ENCODE data around the gene ADAM19.
"Not testable (repeated sequence)": the region's sequence is repeated elsewhere in the genome, so short reads cannot be mapped to it uniquely, and the experiment has no call there.

Gene ADAM19

DNA sequence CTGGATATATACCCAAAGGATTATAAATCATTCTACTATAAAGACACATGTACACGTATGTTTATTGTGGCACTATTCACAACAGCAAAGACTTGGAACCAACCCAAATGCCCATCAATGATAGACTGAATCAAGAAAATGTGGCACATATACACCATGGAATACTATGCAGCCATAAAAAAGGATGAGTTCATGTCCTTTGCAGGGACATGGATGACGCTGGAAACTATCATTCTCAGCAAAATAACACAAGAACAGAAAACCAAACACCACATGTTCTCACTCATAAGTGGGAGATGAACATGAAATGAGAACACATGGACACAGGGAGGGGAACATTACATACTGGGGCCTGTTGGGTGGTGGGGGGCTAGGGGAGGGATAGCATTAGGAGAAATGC, 92.9 kb downstream of the ADAM19 start:
- not testable (repeated sequence) for DNase-seq (ENCODE audit: low spot score)

DNA sequence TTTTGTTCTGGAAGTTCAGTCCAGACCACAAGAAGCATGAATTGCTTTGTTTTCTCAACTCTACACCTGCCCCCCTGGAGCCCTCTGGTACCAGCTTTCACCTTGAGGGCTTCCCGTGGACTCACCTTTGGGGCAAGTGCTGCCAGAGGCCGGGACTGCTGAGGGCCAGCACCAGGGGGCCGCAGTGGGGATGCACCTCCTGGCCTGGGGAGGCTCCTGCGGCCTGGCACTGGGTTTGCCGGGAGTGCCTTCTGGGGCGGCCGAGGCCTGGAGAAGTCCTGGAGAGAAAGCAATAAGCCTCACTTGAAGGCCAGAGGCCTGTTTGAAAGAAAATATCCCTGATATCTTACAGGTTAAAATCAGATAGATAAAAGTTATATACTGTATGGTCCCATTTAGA, 93.9 kb downstream of the ADAM19 start:
- no peak for DNase-seq (ENCODE audit: low spot score)

GRCh38 chr5:157481265-157481664, 94.3 kb downstream of the ADAM19 start:
- no peak for DNase-seq (ENCODE audit: low spot score)

- no peak for DNase-seq (ENCODE audit: low spot score)
Measured at GRCh38 chr5:157479612-157480510, 95.7 kb downstream of the ADAM19 start.

DNA sequence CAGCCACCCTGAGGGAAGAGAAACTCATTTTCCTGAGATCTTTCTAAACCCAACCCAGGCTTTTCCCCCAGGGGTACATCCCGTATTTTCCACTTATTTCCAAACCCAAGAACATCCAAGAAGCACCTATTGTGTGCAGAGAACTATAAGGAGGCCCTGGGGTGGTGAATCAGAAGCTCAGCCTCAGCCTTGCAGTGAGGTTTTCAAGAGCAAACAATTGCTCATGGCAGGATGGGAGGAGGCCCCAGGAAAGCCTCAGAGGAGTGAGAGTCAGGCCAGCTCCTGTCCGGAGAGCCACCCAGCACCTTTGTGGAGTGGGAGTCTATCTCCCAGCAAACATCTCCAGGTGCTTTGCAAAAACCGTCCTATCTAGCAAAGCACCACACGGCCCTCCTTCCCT, 96.4 kb downstream of the ADAM19 start:
- no peak for DNase-seq (ENCODE audit: low spot score)

- no peak for DNase-seq (ENCODE audit: low spot score)
Measured at GRCh38 chr5:157478726-157479125, 96.8 kb downstream of the ADAM19 start.

- no peak for DNase-seq (ENCODE audit: low spot score)
Measured at GRCh38 chr5:157477814-157478494, 97.6 kb downstream of the ADAM19 start.

DNA sequence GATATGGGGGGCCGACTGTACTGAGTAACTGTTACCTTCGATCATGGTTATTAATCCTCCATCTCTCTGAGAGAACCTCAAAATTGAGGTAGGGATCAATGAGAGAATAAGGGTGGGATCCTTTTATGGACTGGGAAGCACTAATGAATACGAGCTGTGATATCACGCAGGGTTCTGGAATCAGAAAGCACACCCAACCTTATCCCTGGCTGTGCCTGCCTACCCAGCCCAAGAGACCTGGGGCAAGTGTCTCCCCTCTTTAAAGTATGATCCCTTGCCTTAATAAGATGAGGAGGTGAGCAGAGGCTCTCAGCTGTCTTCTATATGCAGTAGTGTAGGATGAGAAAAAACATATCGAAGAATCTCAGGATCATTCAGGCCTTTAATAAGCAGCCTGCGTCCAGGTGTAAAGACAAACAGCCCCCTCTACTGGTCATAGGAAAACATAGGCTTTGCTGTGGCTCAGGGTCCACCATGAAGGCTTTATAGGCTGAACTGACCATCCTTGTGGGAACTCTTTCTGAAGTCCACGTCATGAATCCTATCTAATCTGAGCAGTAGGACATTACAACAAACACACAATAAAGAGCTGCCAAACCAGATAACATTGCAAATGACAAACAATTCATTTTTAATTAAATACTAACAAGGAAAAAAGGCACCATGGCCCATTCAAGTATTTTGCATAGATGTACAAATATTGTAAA, 98.7 kb downstream of the ADAM19 start:
- no peak for DNase-seq (ENCODE audit: low spot score)

DNA sequence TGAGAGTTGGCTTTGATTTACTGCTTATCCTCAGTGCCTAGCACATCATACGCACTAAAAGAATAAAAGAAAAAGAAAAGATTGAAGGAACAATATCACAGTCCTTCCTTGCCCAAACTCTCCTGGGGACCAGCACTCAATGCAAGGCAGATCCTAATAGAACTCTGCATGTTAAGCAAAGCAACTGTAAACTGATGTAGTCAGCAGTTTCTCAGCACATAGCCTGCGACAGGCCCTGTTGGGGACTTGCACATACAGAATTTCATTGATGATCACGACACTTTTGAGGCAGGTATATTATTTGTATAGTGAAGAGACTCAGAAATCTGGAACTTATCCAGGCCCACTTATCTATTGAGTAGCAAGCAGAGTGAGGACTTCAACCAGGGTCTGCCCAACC, 100.1 kb downstream of the ADAM19 start:
- DNase-seq (ENCODE audit: low spot score): no peak

DNA sequence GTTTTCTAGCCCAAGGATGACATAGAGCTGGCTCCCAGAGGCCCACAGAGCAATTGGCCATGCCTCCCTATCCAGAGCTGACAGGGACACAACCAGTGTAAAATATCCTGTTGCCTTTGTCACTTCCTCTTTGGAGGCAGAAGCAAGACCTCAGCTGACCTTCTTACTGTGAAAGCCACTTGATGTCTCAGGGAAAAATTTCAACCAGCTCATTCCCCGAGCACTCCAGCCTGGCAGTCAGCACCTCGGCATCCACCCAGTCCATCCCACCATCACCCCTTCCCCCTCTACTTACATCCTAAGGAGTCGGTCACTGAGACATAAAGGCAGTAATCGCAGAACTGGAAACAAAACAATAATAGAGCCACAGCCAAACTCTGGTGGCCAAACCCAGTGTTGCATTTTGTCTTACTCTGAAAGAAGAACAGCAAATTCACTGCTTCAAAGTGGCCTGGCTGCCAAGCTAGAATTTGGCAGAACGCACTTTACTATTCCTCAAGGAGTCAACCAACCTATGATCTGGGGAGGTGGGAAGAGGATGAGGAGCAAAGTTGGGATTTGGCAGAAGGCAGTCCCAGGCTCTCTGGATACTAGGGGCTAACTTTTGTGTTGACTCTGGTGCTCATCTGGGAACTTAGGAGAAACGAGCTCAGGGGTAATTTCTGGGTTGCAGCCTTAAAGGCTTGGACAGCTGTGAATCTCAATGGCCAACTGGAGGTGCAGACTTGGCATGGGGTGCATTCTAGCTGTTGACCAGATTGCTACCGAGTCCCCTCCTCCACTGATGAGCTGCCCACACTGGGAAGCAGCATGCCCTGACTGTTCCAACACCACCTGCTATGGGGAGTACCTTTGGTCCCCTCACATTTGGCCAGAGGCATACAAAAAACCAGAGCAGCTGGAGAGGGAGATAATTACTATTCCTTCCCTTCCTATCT, 101.9 kb downstream of the ADAM19 start:
- no peak for DNase-seq (ENCODE audit: low spot score)

DNA sequence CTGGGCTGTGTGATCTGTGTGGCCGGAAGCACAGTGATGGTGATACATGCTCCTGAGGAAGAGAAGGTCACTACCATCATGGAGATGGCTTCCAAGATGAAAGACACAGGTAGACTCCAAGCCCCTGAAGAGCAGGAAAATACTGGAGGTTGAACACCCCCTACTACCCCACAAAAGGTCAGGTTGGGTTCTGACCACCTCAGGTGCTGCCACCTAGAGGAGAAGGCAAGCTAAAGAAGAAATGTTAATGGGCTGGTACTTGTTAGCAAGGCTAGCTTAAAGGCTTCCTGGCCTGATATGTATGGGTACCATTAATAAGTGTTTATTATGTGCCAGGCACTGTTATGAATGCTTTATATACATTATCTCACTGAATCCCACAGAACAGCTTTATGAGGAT, 103.9 kb downstream of the ADAM19 start:
- no peak for DNase-seq (ENCODE audit: low spot score)

DNA sequence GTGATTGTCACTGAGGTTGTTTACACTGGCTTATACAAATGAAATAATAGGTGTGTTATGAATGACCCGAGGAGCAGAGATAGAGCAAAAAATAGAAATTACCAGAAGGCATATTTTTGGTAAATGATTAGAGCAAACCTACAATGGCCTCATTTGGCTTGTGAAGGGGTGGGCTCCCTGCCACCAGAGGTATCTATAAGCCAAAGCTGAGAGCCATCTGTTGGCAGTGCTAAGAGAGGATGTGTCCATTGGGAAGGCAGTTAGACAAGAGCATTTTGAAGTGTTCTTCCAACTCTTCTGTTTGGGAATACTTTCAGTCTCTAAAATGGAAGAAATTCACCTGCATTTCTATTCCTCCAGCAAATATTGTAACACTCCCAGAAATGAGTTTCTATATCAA, 104.9 kb downstream of the ADAM19 start:
- DNase-seq (ENCODE audit: low spot score): no peak

DNA sequence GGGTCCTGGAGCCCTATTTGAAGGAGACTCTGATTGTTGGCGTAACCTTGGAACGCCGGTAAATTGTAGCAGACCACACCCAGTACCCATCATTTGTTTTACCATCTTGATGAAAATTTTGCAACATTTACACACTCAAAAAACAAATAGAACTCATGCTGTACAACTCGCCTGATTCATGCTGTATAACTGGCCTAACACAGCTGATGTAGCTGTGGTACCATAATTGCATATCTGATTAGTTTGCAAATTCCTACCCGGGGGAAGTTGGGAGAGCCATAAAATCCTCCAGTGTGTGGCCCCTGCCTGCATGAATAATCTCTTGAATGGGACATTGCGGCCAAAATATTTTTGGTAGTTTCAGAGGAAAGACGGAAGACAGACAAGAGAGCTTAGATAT, 105.9 kb downstream of the ADAM19 start:
- no peak for DNase-seq (ENCODE audit: low spot score)

- no peak for DNase-seq (ENCODE audit: low spot score)
Measured at GRCh38 chr5:157469073-157469472, 106.5 kb downstream of the ADAM19 start.

GRCh38 chr5:157468293-157468965, 107.1 kb downstream of the ADAM19 start:
- no peak for DNase-seq (ENCODE audit: low spot score)

DNA sequence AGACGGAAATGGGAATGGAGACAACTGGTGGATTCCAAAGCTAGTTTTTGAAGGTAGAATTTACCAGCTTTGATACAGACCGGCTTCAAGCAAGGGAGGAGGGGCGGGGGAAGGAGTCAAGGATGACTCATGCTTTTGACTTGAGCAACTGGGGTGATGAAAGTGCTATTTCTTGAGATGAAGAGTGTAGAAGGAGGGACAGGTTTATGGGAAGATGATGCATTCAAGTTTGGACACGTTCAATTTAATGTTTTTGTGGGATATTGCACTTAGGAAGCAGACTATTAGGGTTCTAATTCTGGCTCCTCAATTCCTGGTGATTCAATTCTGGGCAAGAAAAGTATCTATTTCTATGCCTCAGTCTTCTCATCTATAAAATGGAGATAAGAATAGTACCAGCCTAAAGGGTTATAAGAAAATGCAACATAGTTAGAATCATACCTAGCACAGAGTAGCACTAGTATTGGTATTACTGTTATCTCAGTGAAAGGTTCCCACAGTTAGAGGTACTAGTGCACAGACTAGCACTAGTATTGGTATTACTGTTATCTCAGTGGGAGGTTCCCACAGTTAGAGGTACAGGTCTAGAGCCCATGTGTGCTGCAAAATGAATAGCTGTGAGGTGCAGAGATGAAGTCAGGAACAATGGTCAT, 110.9 kb downstream of the ADAM19 start:
- DNase-seq (ENCODE audit: low spot score): no peak

DNA sequence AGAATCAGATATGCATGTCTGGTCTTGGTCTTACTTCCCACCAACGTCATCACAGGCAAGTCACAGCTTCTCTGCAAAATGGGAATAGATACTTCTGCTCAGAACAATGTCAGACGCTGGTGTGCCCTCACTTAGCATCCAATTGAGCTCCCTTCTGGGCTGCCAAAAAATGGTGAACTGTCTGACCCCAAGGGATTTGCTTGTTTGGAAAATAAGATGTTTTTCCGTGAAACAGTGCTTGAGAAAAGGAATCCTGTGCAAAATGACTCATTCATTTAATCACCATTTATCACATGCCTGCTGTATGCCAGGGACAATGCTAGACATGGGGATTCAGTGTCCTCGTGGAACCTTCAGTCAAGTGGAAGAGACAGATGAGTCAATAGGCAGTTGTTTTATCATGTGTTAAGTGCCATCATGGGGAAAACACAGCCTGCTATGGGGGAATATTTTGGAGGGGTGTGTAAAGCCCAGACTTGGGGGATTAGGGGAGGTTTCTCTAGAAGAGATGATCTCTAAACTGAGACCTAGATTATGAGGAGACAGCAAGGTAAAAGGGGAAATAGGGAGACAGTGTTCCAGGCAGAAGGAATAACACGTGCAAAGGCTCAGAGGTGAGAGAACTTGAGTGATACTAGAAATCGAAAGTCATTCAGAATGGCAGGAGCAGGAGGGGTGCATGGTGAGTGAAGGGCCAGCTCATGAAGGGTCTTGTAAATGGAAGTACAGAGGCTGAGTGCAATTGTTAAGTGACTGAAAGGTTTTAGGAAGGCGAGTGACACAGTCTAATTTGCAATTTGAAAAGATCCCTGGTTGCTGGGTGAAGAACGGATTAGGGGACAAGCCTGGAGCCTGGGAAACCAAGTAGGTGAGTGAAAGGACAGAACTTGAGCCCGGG, 111.7 kb downstream of the ADAM19 start:
- DNase-seq (ENCODE audit: low spot score): no peak

- no peak for DNase-seq (ENCODE audit: low spot score)
Measured at GRCh38 chr5:157463081-157463480, 112.5 kb downstream of the ADAM19 start.

Data from left forelimb (tissue), 1 donor.